D721Med (cell line): Measurements from ENCODE around the gene HHIPL2.
A peak's percentile ranks its signal among the peaks of the same experiment; 100 is the strongest.

Source experiments
- DNase-seq: peaks from one replicate; pipeline ENCODE4 v3.0.0; 2011; ENCODE audit warnings: low spot score; ENCODE audit not compliant: insufficient read length
- FAIRE-seq: peaks from 2 replicates; lab custom pipeline; 2011; peaks lifted over from hg19 to GRCh38; lab: Jason Lieb, UNC
- CTCF ChIP-seq: IDR thresholded peaks from 2 replicates; pipeline ENCODE4 v1.5.1; 2012; ENCODE audit warnings: mild to moderate bottlenecking, control low read depth; ENCODE audit not compliant: insufficient read depth; ENCODE audit errors: missing control alignments

Gene HHIPL2

GRCh38 chr1:222547944-222548671, at the start of gene HHIPL2:
Gene HHIPL2, minus strand, starts transcription at chr1:222548104. Its CDS starts 60 bp downstream, at chr1:222548044.
- TF ChIP-seq CTCF: no peak
- no peak for DNase-seq
- no peak for FAIRE-seq

GRCh38 chr1:222596696-222597095, 48.8 kb upstream of the HHIPL2 start:
- FAIRE-seq (no peak), DNase-seq (no peak)
- no peak for TF ChIP-seq CTCF

DNA sequence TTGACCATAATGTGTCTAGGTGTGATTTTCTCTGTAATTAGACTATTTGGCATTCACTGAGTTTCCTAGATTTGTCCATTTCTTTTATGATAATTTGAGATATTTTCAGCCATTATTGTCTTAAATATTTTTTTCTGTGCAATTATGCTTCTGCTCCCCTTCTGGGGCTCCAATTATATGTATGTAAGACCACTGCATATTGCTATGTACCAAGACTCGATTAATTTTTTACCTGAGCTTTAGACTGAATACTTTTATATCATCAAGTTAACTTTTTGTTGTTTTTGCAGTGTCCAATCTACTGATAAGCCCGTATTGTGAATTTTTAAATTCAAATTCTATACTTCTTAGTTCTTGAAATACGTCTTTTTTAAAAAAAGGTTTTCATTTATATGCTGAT, 46.9 kb upstream of the HHIPL2 start:
- no peak for TF ChIP-seq CTCF
- DNase-seq: no peak
- FAIRE-seq: no peak

DNA sequence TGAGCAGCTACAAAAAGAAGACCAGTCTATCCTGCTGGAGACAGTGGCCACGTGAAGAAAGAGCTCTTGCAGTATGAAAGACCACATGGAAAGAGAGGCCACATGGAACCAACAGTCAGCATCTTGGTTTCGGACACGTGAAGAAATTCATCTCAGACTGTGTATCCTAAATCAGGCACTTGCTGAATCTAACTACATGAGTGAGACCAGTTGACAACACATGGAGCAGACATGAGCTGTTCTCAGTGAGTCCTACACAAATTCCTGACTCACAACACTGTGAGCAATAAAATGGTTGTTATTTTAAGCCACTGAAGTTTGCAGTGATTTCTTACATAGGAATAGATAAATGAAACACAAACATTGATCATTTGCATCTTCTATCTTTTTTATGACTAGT, 44.3 kb upstream of the HHIPL2 start:
- TF ChIP-seq CTCF: no peak
- FAIRE-seq (peak; percentile 64), DNase-seq (no peak)

- peak; percentile 63 for DNase-seq
- peak; percentile 46 for FAIRE-seq
- TF ChIP-seq CTCF: no peak
Observed at GRCh38 chr1:222589462-222590302, 41.8 kb upstream of the HHIPL2 start, which contains the start of gene TAF1A. Gene TAF1A, minus strand, starts transcription at chr1:222589933.

GRCh38 chr1:222588135-222588534, 40.2 kb upstream of the HHIPL2 start:
- FAIRE-seq (no peak), DNase-seq (no peak)
- no peak for TF ChIP-seq CTCF
